GM12892 (cell line): Measurements from ENCODE around the gene ABHD12.

ENCODE experiments used
- POLR2A ChIP-seq: IDR thresholded peaks from 2 replicates; pipeline ENCODE4 v1.6.1; 2011; ENCODE audit warnings: low read depth, low read length, control low read depth
- POLR2AphosphoS5 ChIP-seq: IDR thresholded peaks from 2 replicates; pipeline ENCODE4 v1.6.1; 2011; ENCODE audit warnings: low read depth, low read length, control low read depth
- TAF1 ChIP-seq: IDR thresholded peaks from 2 replicates; pipeline ENCODE4 v1.6.1; 2011; ENCODE audit warnings: low read depth, mild to moderate bottlenecking, control low read depth, low read length, borderline replicate concordance

DNA sequence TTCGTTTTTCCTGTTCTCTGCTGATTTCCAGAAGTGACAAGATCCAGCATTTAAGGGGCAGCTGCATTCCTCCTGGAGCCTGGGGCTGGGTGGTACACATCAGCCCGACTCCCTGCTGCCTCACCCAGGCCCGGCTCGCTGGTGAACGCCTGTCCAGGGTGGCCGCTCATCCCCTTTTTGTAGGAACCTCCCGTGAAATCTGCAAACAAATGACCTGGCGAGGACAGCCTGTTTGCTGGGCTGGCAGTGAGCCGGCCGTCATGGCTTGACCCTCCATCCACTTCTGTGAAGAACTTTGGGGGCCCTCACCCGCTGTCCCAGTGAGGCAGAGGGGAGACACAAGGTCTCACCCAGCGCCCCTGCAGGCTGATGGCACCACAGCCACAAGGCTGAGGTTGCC lies 103.7 kb downstream of the ABHD12 start:
- TF ChIP-seq POLR2A (no peak), POLR2AphosphoS5 (no peak), TAF1 (no peak)
